Urinary bladder (tissue), 4 donors: ENCODE data around the gene SGK2. TPM values are rescaled to one million over a fixed set of nuclear protein-coding genes. Genes with fewer than 3 reads are reported as not detected.

Experiments used
- DNase-seq: peaks from one replicate; pipeline ENCODE4 v3.0.0-alpha.2; 2015; ENCODE audit errors: extremely low spot score
- H3K27ac ChIP-seq: one replicate; pipeline ENCODE4 v1.5.1; 2013; ENCODE audit warnings: low read depth, mild to moderate bottlenecking, moderate library complexity
- H3K36me3 ChIP-seq: one replicate; pipeline ENCODE4 v1.6.1; 2013; ENCODE audit warnings: mild to moderate bottlenecking, moderate library complexity; ENCODE audit not compliant: insufficient read depth
- H3K4me1 ChIP-seq: one replicate; pipeline ENCODE4 v1.6.1; 2013; ENCODE audit warnings: mild to moderate bottlenecking, moderate library complexity; ENCODE audit not compliant: insufficient read depth
- H3K4me3 ChIP-seq: one replicate; pipeline ENCODE4 v1.5.1; 2013; ENCODE audit warnings: low read depth, low read length
- WGBS: extraction: QIAGEN DNeasy Blood & Tissue Kit; methylation state at CpG from one replicate; pipeline ENCODE4 v1.1.7; 2013; 5-methylcytosine and 5-hydroxymethylcytosine counted together
- polyA plus RNA-seq: library from polyadenylated mRNA; stranded (reverse); fragments of 200-250 nt; gene quantifications from one replicate; pipeline ENCODE4 v1.2.3, GENCODE V29; 2013
- total RNA-seq: library from RNA; depleted of rRNA; stranded (reverse); fragments of >200 nt; gene quantifications from one replicate; pipeline ENCODE4 v1.2.3, GENCODE V29; 2014
- donor health status: healthy with polysubstance abuse.
- donor health status: healthy.

Gene SGK2
- total RNA-seq (6.2 TPM), polyA plus RNA-seq (1.9 TPM)

DNA sequence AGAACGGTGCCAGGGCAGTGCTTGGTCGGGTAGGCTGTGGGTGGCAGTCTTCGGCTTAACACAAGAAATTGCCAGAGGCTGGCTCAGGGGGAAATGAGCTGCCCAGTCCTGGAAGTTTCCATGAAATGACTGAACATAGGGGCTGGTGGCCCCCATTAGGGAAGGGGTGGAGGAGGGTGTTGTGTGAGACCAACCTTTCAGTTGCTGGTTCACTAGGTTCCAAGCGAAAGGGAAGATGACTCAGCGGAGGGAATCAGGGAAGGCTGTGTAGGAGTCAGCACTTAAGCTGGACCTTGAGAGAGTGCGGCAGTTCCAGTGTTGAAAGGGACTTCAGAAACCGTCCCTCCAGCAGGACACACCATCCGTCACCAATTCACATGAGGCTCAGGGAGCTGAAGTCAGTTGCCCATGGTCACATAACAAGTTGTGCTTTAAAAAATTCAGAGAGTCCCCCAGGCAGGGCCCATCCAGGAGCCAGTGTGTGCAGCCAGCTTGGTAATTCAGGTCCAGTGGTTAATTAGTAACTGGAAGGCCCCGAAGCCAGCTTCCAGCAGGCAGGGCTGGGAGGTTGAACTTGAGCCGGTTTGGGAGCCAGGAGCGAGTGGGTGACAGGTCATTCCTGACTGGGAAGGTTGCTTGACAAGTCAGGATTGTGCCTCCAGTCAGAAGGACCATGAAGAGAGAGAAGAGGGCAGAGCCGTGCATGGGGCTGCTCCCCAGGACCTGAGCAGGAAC lies at the start of gene SGK2:
SGK2 (plus strand) TSS at position 616 of the 735 bp plus-strand sequence. CDS start 7,469 bp downstream, outside the sequence.
- Histone ChIP-seq H3K4me3 (no peak within 1 kb of the TSS), H3K4me1 (no peaks in the 10 kb centered on the region), H3K27ac (no peak within 1 kb of the TSS), H3K36me3 (no peaks in the 10 kb centered on the region)
- DNase-seq = no peak
- WGBS = 79% methylated on average over 12 of the region's 12 CpGs

DNA sequence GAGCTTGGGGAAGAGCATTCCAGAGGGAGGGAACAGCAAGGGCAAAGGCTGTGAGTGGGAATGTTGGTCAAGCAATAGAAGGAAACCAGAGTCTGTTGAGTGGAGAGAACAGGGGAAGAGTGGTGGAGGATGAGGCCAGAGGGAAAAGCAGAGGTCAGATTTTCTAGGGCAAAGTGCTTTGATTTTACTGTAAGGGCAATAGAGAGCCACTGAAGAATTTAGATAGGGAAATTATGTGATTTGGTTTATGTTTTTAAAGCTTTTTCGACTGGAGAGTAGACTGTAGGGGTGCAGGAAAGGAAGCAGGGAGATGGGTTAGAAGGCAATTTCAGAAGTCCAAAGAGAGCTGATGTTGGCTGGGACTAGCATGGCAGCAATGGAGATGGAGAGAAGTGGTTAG lies 46.9 kb upstream of the SGK2 start:
- Histone ChIP-seq H3K4me3 (no peak overlapping the region), H3K36me3 (no peaks in the 10 kb centered on the region), H3K4me1 (no peaks in the 10 kb centered on the region), H3K27ac (no peak overlapping the region)
- DNase-seq = no peak
- 91% methylated on average over 1 of the region's 1 CpG for WGBS

DNA sequence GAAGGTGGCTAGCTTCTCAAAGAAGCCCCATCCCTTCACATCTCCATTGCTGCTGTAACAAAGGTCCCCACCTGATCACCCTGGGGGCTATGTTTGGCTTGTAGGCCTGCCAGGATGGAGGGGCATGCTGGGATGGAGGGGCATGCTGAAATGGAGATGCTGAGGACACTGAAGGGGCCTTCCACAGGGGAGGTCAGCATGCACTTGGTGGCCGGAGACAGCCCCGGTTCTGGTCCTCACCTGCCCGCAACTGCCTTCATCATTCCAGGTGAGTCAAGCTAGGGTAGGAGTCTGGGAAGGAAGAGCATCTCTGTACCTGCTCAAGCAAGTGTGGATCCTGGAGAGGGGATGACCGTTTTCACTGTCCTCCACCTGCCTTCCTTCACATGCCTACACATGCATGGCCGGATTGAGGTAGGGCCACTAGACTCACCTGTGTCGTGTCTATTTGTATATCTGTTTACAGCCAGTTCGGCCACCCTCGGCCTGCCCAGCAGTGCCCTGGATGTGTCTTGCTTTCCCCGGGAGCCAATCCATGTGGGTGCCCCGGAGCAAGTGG lies 45.4 kb upstream of the SGK2 start:
- no peaks in the 10 kb centered on the region for H3K36me3 ChIP-seq
- H3K27ac ChIP-seq = no peak overlapping the region
- H3K4me3 ChIP-seq = peak overlapping the region; percentile 64
- H3K4me1 ChIP-seq = no peaks in the 10 kb centered on the region
- 55% methylated on average over 10 of the region's 10 CpGs for WGBS
- DNase-seq = no peak

DNA sequence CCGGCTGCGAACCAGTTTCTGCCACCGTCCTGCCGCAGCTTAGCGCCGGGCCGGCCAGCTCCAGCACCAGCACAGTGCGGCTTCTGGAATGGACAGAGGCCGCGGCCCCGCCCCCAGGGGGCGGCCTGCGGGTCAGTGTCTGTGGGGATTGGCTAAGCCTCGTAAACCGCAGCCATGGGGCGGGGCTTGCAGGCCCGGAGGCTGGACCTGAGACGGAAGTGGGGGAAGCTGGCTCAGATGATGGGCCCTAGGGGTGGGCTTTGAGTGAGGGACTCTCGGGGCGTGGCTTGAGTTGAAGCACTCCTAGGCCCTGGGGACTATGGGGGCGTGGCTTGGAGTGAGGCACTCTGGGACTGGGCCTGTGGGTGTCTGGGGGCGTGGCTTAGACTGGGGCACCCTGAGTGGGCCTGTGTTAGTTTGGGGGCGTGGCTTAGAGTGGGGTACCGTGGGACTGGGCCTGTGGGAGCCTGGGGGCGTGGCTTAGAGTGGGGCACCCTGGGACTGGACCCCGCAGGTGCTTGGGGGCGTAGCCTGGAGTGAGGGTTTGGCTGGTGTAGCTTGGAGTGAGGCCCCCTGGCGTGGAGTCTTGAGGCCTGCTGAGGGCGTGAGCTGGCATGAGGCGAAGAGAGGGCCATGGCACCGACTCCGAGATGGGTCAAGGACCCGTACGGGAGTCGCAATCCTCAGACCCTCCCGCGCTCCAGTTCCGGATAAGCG lies 44.7 kb upstream of the SGK2 start:
- DNase-seq = peak; percentile 97
- H3K4me1 ChIP-seq = no peaks in the 10 kb centered on the region
- H3K27ac ChIP-seq = no peak overlapping the region
- no peaks in the 10 kb centered on the region for H3K36me3 ChIP-seq
- WGBS = 48% methylated on average over 39 of the region's 39 CpGs
- H3K4me3 ChIP-seq = peak overlapping the region; percentile 64

DNA sequence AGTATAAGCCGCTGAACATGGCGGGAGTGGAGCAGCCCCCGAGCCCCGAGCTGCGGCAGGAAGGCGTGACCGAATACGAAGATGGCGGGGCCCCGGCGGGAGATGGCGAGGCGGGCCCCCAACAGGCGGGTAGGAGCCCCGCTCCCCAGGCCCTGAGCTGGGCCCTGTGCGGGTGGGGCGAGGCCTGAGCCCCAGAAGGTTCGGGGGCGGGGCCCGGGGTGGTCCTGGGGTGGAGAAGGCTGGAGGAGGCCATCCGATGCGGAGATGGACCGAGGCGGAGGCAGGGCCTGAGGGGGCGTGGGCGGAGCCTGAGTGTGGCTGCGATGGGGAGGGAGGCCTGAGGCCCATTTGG lies 44.2 kb upstream of the SGK2 start:
- Histone ChIP-seq H3K27ac (no peak overlapping the region), H3K36me3 (no peaks in the 10 kb centered on the region)
- no peak for DNase-seq

DNA sequence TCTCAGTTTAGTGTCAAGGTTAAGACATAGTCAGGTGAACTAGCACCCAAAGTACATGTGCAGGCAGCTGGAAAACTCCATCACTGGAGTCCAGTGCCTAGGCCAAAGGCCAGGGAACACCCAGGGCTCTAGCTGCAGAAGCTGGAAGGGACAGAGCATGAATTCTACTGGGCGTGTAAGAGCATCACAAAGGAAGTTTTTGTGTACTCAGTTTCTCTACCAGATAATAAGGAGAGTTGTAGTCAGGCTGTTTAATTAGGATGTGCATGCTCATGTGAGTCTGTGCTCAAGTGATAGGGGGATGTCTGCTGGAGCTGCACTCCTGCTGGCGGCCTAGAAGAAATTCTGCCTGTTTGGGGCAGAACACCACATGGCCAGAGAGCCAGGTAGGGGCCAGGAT lies 43.2 kb upstream of the SGK2 start:
- 81% methylated on average over 2 of the region's 2 CpGs for WGBS
- DNase-seq = no peak

More for the DNA sequence above, 44.2 kb upstream of the SGK2 start:
- WGBS = 43% methylated on average over 27 of the region's 27 CpGs
- Histone ChIP-seq H3K4me1 (no peaks in the 10 kb centered on the region), H3K4me3 (peak overlapping the region; percentile 64)

DNA sequence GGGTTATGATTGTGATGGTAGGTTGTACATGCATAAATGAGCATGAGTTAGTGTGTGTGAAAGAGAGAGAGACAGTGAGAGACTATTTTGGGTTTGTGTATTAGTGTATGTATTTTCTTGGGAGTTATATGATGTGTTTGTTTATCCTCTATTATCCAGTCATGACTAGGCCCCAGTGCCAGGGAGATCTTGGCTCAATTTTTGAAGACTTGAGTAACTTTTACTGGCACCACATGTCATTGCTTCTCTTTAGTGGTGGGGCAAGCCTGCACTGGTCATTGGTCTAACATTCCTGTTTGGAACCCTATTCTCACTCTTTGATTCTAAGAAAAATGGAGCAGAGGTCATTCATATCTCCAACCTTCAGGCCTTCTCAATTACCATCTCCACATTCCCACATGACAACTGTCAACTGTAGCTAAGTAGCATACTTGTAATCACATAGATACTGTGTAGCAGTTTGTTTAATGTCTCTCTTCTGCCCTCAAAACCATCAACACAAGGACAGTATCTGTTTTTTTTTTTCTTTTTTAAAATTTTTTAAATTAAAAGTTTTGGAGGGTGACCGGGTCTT lies 42.5 kb upstream of the SGK2 start:
- WGBS = 92% methylated on average over 1 of the region's 1 CpG
- Histone ChIP-seq H3K36me3 (no peaks in the 10 kb centered on the region), H3K27ac (no peak overlapping the region), H3K4me1 (no peaks in the 10 kb centered on the region), H3K4me3 (no peak overlapping the region)
- DNase-seq = no peak

More for the DNA sequence above, 43.2 kb upstream of the SGK2 start:
- Histone ChIP-seq H3K36me3 (no peaks in the 10 kb centered on the region), H3K4me3 (no peak overlapping the region), H3K27ac (no peak overlapping the region), H3K4me1 (no peaks in the 10 kb centered on the region)

DNA sequence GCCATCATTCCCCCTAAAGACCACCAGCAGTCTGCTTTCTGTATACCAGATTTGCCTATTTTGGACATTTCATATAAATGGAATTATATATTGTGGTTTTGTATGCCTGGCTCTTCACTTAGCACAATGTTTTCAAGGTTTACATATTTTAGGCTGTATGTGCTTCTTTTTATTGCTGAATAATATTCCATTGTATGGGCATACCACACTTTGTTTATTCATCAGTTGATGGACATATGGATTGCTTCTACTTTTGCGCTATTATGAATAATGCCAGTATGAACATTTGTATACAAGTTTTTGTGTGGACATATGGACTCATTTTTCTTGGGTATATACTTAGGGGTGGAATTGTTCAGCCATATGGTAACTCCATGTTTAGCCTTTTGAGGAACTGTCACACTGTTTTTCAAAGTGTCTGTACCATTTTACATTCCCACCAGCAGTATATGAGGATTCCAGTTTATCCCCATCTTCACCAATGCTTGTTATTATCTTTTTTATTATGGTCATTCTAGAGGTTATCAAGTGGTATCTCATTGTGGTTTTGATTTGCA lies 38.7 kb upstream of the SGK2 start:
- WGBS = 100% methylated on average over 1 of the region's 1 CpG
- H3K36me3 ChIP-seq = no peaks in the 10 kb centered on the region
- no peak overlapping the region for H3K4me3 ChIP-seq
- no peaks in the 10 kb centered on the region for H3K4me1 ChIP-seq
- no peak for DNase-seq
- H3K27ac ChIP-seq = no peak overlapping the region

DNA sequence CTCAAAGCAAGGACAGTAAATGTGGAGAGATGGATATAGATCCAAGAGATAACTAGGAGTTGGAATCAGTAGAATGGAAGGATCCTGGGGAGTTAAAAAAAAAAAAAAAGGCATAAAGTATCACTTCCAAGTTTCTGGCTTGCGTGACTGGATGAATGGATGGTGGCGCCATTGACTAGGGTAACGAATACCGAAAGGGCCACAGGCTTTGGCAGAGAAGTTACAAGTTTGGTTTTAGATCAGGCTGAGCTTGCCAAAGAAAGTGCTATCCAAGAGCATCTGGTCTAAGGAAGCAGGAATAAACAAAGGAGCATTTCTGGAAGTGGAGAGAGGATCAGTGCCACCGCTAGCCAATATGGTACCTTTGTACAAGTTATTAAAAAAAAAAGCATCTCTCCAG lies 33.8 kb upstream of the SGK2 start:
- Histone ChIP-seq H3K4me3 (no peak overlapping the region), H3K36me3 (no peaks in the 10 kb centered on the region), H3K27ac (no peak overlapping the region), H3K4me1 (no peaks in the 10 kb centered on the region)
- DNase-seq = no peak
- WGBS = 78% methylated on average over 5 of the region's 5 CpGs

DNA sequence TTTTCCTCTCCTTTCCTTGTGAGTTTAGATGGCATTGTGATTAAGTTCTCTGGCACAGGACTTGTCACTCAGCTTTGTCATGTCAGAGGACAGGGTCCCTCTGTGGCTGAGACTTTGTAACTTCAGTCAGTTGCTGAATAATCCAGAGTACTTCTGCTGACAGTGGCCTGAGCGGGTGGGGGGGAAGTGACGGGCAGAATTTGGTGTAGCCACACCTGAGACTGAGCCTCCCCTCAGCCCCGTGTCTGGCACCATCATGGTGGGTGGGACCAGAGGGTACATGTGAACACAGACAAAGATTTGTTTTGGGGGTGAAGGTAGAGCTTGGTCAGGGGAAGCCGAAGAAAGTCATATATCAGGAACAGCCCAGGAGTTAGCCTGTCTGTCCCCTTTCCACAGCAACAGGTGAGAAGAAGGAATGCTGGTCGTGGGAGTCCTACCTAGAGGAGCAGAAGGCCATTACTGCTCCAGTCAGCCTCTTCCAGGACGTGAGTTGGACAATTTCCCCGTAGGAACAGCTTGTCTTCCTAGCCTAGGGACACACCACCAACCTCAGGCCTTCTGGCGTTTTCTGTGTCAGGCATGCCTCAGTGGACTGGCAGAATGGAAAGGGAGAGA lies 30.5 kb upstream of the SGK2 start:
- no peaks in the 10 kb centered on the region for H3K36me3 ChIP-seq
- 81% methylated on average over 8 of the region's 8 CpGs for WGBS
- no peak overlapping the region for H3K27ac ChIP-seq
- H3K4me1 ChIP-seq = no peaks in the 10 kb centered on the region
- no peak for DNase-seq
- no peak overlapping the region for H3K4me3 ChIP-seq

DNA sequence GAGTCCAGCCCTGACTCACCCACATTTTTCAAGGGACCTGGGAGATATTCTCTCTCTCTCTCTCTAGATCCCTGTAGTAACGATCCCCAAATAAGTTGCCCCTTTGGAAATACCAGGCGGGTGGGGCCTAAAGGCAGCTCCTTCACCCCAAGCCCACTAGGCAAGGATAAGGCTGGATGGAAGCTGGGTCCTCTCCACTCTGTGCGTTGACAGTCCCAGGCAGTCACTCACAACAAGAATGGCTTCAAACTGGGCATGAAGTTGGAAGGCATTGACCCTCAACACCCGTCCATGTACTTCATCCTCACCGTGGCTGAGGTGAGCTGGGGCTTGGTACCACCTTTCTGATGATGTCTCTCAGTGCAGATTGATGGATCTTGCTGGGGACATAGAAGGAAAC lies 29.8 kb upstream of the SGK2 start:
- DNase-seq = no peak
- Histone ChIP-seq H3K4me1 (no peaks in the 10 kb centered on the region), H3K4me3 (no peak overlapping the region), H3K27ac (no peak overlapping the region), H3K36me3 (no peaks in the 10 kb centered on the region)
- 87% methylated on average over 5 of the region's 5 CpGs for WGBS

DNA sequence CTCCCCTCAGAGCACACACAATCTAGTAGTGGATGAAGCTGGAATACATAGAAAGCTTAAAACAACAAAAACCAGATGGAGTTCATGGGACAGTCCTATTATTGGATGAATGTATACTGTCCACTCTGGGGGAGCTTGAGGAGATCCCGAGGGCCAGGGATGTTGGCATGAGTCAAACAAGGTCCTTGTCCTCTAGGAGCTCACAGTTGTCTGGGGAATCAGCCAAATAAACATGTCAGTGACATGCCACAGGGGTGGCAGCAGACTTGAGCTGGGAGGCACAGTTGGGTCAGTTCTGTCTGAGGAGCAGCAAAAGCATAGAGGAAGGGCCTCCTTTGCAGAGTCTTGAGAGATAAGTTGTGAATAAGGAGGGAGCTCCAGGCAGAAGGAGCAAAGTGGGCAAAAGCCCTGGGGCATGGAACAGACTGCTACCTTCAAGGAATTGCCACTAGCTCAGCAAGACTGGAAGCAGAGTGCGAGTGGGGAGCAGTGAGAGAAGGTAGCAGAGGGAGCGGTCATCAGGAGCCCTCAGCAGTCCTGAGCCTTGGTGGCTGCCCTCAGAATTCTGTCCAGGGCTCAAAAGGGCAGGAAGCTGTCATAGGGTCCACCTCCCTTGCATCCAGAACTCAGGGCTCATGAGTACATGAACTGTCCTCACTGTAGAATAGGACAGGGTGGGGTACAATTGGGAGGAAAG lies 29.2 kb upstream of the SGK2 start:
- Histone ChIP-seq H3K27ac (no peak overlapping the region), H3K4me3 (no peak overlapping the region), H3K36me3 (no peaks in the 10 kb centered on the region), H3K4me1 (no peaks in the 10 kb centered on the region)
- DNase-seq = no peak
- 91% methylated on average over 3 of the region's 3 CpGs for WGBS
